Measurements from ENCODE around the gene MAD1L1.

The MAD1L1 gene

DNA sequence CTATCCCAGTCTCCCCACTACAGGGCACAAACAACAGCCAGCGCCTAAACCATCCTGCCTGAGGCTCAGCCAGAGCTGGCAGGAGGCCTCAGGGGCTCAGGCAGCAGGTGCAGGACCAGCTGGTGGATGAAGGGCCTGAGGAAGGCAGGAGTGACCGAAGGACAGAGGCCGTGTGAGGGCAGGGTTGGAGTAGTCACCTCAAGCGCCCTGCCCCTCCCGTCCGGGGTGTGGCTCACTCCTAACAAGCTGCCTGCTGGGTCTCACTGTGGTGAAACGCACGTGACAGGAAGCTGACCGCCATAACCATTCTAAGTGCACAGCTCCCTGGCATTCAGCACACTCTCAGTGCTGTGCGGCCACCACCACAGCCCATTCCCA is 281.6 kb downstream of the MAD1L1 start:
- no peak for DNase-seq (ENCODE audit: low read depth)
- no peak overlapping the region for H3K4me3 ChIP-seq (ENCODE audit: low read depth, low read length)
- in situ Hi-C loops (cut with HindIII; ENCODE audit: low sequenced_read_pairs), result no loop called here
- TF ChIP-seq, protein P1, sequence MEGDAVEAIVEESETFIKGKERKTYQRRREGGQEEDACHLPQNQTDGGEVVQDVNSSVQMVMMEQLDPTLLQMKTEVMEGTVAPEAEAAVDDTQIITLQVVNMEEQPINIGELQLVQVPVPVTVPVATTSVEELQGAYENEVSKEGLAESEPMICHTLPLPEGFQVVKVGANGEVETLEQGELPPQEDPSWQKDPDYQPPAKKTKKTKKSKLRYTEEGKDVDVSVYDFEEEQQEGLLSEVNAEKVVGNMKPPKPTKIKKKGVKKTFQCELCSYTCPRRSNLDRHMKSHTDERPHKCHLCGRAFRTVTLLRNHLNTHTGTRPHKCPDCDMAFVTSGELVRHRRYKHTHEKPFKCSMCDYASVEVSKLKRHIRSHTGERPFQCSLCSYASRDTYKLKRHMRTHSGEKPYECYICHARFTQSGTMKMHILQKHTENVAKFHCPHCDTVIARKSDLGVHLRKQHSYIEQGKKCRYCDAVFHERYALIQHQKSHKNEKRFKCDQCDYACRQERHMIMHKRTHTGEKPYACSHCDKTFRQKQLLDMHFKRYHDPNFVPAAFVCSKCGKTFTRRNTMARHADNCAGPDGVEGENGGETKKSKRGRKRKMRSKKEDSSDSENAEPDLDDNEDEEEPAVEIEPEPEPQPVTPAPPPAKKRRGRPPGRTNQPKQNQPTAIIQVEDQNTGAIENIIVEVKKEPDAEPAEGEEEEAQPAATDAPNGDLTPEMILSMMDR (IDR thresholded peaks at IDR 0.05; ENCODE audit: low read depth, low read length, missing control alignments), result no peak

DNA sequence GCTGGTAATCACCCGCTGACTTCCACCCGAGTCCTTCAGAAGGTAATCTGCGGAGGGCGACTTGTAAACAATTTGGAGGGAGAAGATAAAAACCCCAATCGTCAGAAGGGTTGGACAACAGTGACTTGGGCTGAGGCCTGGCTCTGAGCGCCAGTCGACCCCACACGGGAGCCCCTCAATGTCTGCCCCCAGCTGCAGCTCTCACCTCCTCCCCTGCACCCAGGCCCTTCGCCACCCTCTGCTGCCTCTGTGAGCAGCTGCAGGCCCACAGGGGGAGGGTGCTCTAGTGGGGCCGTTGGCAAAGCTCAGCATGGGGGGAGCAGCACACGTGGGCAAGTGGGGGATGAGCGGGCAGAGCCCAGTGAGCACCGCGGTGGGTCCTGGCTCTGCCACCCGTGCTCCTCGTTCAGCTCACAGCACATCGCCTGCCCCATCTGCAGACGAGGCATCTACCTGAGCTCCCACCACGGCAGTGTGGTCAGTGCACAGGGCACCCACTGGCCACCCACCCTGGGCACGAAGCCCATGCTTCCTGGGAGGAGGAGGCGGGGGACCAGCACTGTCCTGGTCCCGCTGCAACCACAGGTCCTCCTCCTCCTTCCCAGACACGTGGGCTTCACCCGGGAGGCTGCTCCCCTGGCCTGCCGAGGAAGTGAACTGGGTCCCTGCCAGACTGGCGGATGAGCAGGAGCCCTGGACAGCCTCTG is 282.1 kb downstream of the MAD1L1 start:
- TF ChIP-seq, protein P1 (IDR thresholded peaks at IDR 0.05; ENCODE audit: low read depth, low read length, missing control alignments), result no peak
- in situ Hi-C loops (cut with HindIII; ENCODE audit: low sequenced_read_pairs), result no loop called here
- no peak for DNase-seq (ENCODE audit: low read depth)
- no peak overlapping the region for H3K4me3 ChIP-seq (ENCODE audit: low read depth, low read length)

- TF ChIP-seq, protein P1 (IDR thresholded peaks at IDR 0.05; ENCODE audit: low read depth, low read length, missing control alignments), result no peak
- no peak overlapping the region for H3K4me3 ChIP-seq (ENCODE audit: low read depth, low read length)
- DNase-seq (ENCODE audit: low read depth), result no peak
- in situ Hi-C loops (cut with HindIII; ENCODE audit: low sequenced_read_pairs), result no loop called here
Measured at GRCh38 chr7:1950066-1950451, 282.7 kb downstream of the MAD1L1 start.

GRCh38 chr7:1949681-1950055 is 283.1 kb downstream of the MAD1L1 start:
- no peak overlapping the region for H3K4me3 ChIP-seq (ENCODE audit: low read depth, low read length)
- TF ChIP-seq, protein P1 (IDR thresholded peaks at IDR 0.05; ENCODE audit: low read depth, low read length, missing control alignments), result no peak
- no peak for DNase-seq (ENCODE audit: low read depth)
- in situ Hi-C loops (cut with HindIII; ENCODE audit: low sequenced_read_pairs), result no loop called here

GRCh38 chr7:1948887-1949680 is 283.7 kb downstream of the MAD1L1 start:
- TF ChIP-seq, protein P1 (IDR thresholded peaks at IDR 0.05; ENCODE audit: low read depth, low read length, missing control alignments), result no peak
- H3K4me3 ChIP-seq (ENCODE audit: low read depth, low read length), result no peak overlapping the region
- in situ Hi-C loops (cut with HindIII; ENCODE audit: low sequenced_read_pairs), result no loop called here
- no peak for DNase-seq (ENCODE audit: low read depth)

DNA sequence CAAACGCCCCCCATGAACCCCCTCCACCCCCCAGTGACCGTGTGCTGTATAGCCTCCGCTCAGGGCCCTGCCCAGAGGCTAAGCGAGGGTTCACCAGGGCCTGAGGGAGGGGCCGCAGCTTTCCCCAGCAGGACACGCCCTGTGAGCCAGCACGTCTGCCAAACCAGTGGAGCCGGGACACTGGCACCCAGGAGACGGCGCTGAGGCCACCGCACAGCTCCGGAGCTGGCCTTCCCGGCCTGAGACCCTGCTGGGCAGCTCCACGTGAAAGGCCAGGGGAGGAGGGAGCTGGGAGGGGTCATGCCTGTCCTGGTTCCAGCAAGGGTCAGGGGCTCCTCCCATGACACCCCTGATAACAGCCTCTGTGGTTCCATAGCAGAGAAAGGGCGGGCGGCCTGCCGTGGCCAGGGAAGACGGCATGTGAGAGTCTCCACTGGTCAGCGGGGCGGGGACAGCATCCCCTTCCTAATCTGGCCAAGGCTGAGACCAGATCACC is 284.4 kb downstream of the MAD1L1 start:
- in situ Hi-C loops (cut with HindIII; ENCODE audit: low sequenced_read_pairs), result no loop called here
- DNase-seq (ENCODE audit: low read depth), result no peak
- H3K4me3 ChIP-seq (ENCODE audit: low read depth, low read length), result no peak overlapping the region
- TF ChIP-seq, protein P1 (IDR thresholded peaks at IDR 0.05; ENCODE audit: low read depth, low read length, missing control alignments), result no peak

All from astrocyte of the cerebellum (primary cell).